Right hindlimb (tissue), 1 donor: Measurements from ENCODE around the gene CNIH3.

Source experiments
- DNase-seq: peaks from one replicate; pipeline ENCODE4 v3.0.0-alpha.2; 2018

Gene CNIH3

GRCh38 chr1:224749916-224750315 lies 133.8 kb downstream of the CNIH3 start:
- no peak for DNase-seq

GRCh38 chr1:224751624-224752311 lies 135.7 kb downstream of the CNIH3 start:
- no peak for DNase-seq

- no peak for DNase-seq
These were observed 137.4 kb downstream of the CNIH3 start for GRCh38 chr1:224753491-224753890.

- no peak for DNase-seq
These were observed 139.5 kb downstream of the CNIH3 start for GRCh38 chr1:224755586-224755985.

- DNase-seq: no peak
These were observed 141.4 kb downstream of the CNIH3 start for GRCh38 chr1:224757508-224757907.

GRCh38 chr1:224759135-224759534 lies 143.0 kb downstream of the CNIH3 start:
- no peak for DNase-seq

- no peak for DNase-seq
These were observed 143.6 kb downstream of the CNIH3 start for GRCh38 chr1:224759681-224760091.

- DNase-seq: no peak
These were observed 144.0 kb downstream of the CNIH3 start for GRCh38 chr1:224760163-224760562.

- no peak for DNase-seq
These were observed 145.1 kb downstream of the CNIH3 start for GRCh38 chr1:224761245-224761644.

- DNase-seq: no peak
These were observed 145.9 kb downstream of the CNIH3 start for GRCh38 chr1:224762046-224762445.

- DNase-seq: no peak
These were observed 146.6 kb downstream of the CNIH3 start for GRCh38 chr1:224762701-224763100.

- no peak for DNase-seq
These were observed 147.1 kb downstream of the CNIH3 start for GRCh38 chr1:224763126-224763775.

GRCh38 chr1:224766266-224766665 lies 150.1 kb downstream of the CNIH3 start:
- no peak for DNase-seq

- DNase-seq: no peak
These were observed 150.9 kb downstream of the CNIH3 start for GRCh38 chr1:224767031-224767430.

- DNase-seq: no peak
These were observed 151.6 kb downstream of the CNIH3 start for GRCh38 chr1:224767676-224768075.

GRCh38 chr1:224768971-224769370 lies 152.9 kb downstream of the CNIH3 start:
- no peak for DNase-seq

- no peak for DNase-seq
These were observed 153.6 kb downstream of the CNIH3 start for GRCh38 chr1:224769452-224770335.

GRCh38 chr1:224770336-224770693 lies 154.2 kb downstream of the CNIH3 start:
- no peak for DNase-seq

GRCh38 chr1:224773646-224774045 lies 157.5 kb downstream of the CNIH3 start:
- no peak for DNase-seq

GRCh38 chr1:224774378-224774777 lies 158.3 kb downstream of the CNIH3 start:
- no peak for DNase-seq

GRCh38 chr1:224777180-224777579 lies 161.1 kb downstream of the CNIH3 start:
- DNase-seq: no peak

GRCh38 chr1:224779536-224779935 lies 163.4 kb downstream of the CNIH3 start:
- DNase-seq: no peak

GRCh38 chr1:224780736-224781135 lies 164.6 kb downstream of the CNIH3 start:
- DNase-seq: no peak

GRCh38 chr1:224781800-224782199 lies 165.7 kb downstream of the CNIH3 start:
- no peak for DNase-seq
